ENCODE data around the gene GRIP1.

Gene GRIP1

GRCh38 chr12:66365718-66366490, 313.0 kb downstream of the GRIP1 start:
- H3K79me2 ChIP-seq = no peaks in the 10 kb centered on the region
- no peaks in the 10 kb centered on the region for H3K4me1 ChIP-seq
- H3K27me3 ChIP-seq (ENCODE audit: control insufficient read depth, insufficient read depth, low read length) = no peaks in the 10 kb centered on the region
- H3K36me3 ChIP-seq (ENCODE audit: control insufficient read depth, insufficient read depth, low read length) = no peaks in the 10 kb centered on the region
- H3K27ac ChIP-seq = no peak overlapping the region
- TF ChIP-seq, protein P1, sequence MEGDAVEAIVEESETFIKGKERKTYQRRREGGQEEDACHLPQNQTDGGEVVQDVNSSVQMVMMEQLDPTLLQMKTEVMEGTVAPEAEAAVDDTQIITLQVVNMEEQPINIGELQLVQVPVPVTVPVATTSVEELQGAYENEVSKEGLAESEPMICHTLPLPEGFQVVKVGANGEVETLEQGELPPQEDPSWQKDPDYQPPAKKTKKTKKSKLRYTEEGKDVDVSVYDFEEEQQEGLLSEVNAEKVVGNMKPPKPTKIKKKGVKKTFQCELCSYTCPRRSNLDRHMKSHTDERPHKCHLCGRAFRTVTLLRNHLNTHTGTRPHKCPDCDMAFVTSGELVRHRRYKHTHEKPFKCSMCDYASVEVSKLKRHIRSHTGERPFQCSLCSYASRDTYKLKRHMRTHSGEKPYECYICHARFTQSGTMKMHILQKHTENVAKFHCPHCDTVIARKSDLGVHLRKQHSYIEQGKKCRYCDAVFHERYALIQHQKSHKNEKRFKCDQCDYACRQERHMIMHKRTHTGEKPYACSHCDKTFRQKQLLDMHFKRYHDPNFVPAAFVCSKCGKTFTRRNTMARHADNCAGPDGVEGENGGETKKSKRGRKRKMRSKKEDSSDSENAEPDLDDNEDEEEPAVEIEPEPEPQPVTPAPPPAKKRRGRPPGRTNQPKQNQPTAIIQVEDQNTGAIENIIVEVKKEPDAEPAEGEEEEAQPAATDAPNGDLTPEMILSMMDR (IDR thresholded peaks at IDR 0.05) = no peak
- no peak overlapping the region for H3K9ac ChIP-seq
- H2AFZ ChIP-seq = no peak overlapping the region
- H3K4me2 ChIP-seq (ENCODE audit: low read length) = no peak overlapping the region
- no peak overlapping the region for H3K4me3 ChIP-seq (ENCODE audit: low read depth, low read length)
- H3K9me3 ChIP-seq (ENCODE audit: control insufficient read depth, low read length) = no peaks in the 10 kb centered on the region

GRCh38 chr12:66361703-66362102, 317.2 kb downstream of the GRIP1 start:
- Histone ChIP-seq H3K9me3 (ENCODE audit: control insufficient read depth, low read length) (no peaks in the 10 kb centered on the region), H3K4me2 (ENCODE audit: low read length) (no peak overlapping the region), H3K27me3 (ENCODE audit: control insufficient read depth, insufficient read depth, low read length) (no peaks in the 10 kb centered on the region), H3K4me1 (no peaks in the 10 kb centered on the region), H2AFZ (no peak overlapping the region), H3K27ac (no peak overlapping the region), H3K36me3 (ENCODE audit: control insufficient read depth, insufficient read depth, low read length) (no peaks in the 10 kb centered on the region), H3K79me2 (no peaks in the 10 kb centered on the region), H3K4me3 (ENCODE audit: low read depth, low read length) (no peak overlapping the region), H3K9ac (no peak overlapping the region)
- TF ChIP-seq, protein P1 (IDR thresholded peaks at IDR 0.05) = no peak

GRCh38 chr12:66359300-66359699, 319.6 kb downstream of the GRIP1 start:
- H3K9me3 ChIP-seq (ENCODE audit: control insufficient read depth, low read length) = no peaks in the 10 kb centered on the region
- TF ChIP-seq, protein P1 (IDR thresholded peaks at IDR 0.05) = no peak
- H3K79me2 ChIP-seq = no peaks in the 10 kb centered on the region
- no peak overlapping the region for H3K4me3 ChIP-seq (ENCODE audit: low read depth, low read length)
- no peak overlapping the region for H3K4me2 ChIP-seq (ENCODE audit: low read length)
- no peak overlapping the region for H3K27ac ChIP-seq
- H3K9ac ChIP-seq = no peak overlapping the region
- H3K36me3 ChIP-seq (ENCODE audit: control insufficient read depth, insufficient read depth, low read length) = no peaks in the 10 kb centered on the region
- no peak overlapping the region for H2AFZ ChIP-seq
- no peaks in the 10 kb centered on the region for H3K4me1 ChIP-seq
- no peaks in the 10 kb centered on the region for H3K27me3 ChIP-seq (ENCODE audit: control insufficient read depth, insufficient read depth, low read length)

- TF ChIP-seq, protein P1 (IDR thresholded peaks at IDR 0.05) = no peak
- Histone ChIP-seq H3K9me3 (ENCODE audit: control insufficient read depth, low read length) (no peaks in the 10 kb centered on the region), H3K27ac (no peak overlapping the region), H3K27me3 (ENCODE audit: control insufficient read depth, insufficient read depth, low read length) (no peaks in the 10 kb centered on the region), H3K4me1 (no peaks in the 10 kb centered on the region), H3K36me3 (ENCODE audit: control insufficient read depth, insufficient read depth, low read length) (no peaks in the 10 kb centered on the region), H3K79me2 (no peaks in the 10 kb centered on the region), H2AFZ (no peak overlapping the region), H3K4me2 (ENCODE audit: low read length) (no peak overlapping the region), H3K9ac (no peak overlapping the region), H3K4me3 (ENCODE audit: low read depth, low read length) (no peak overlapping the region)
These were observed 324.6 kb downstream of the GRIP1 start for GRCh38 chr12:66354291-66354690.

DNA sequence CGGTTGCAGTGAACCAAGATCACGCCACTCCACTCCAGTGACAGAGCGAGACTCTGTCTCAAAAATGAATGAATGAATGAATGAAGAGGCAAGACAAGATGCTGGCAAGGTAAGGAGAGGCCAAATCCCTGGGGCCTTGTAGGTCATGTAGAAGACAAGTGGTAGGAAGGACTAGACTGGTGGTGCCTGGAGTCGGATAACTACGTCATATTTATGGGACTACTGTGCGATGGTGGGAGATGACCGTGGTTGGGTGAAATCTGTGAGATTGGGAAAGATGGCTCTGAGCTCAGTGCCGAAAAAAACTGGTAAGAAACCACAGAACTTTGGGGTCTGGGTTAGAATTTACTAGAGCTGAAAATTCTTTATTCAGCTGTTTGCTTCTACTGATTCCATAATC, 326.0 kb downstream of the GRIP1 start:
- TF ChIP-seq, protein P1 (IDR thresholded peaks at IDR 0.05) = no peak

More for the DNA sequence above, 326.0 kb downstream of the GRIP1 start:
- H3K4me1 ChIP-seq = no peaks in the 10 kb centered on the region
- no peaks in the 10 kb centered on the region for H3K27me3 ChIP-seq (ENCODE audit: control insufficient read depth, insufficient read depth, low read length)
- no peaks in the 10 kb centered on the region for H3K79me2 ChIP-seq
- H3K9ac ChIP-seq = no peak overlapping the region
- no peak overlapping the region for H3K4me3 ChIP-seq (ENCODE audit: low read depth, low read length)
- no peaks in the 10 kb centered on the region for H3K36me3 ChIP-seq (ENCODE audit: control insufficient read depth, insufficient read depth, low read length)
- no peak overlapping the region for H2AFZ ChIP-seq
- H3K4me2 ChIP-seq (ENCODE audit: low read length) = no peak overlapping the region
- H3K9me3 ChIP-seq (ENCODE audit: control insufficient read depth, low read length) = no peaks in the 10 kb centered on the region
- H3K27ac ChIP-seq = no peak overlapping the region

Measured in parathyroid adenoma (tissue), 2 donors.